SK-N-SH (cell line): Measurements from ENCODE around the gene PHF21B.

Experiments
- ELF1 ChIP-seq: IDR thresholded peaks from 2 replicates; pipeline ENCODE4 v1.4.0; 2012
- EZH2phosphoT487 ChIP-seq: fragments of 200-600 bp; sonication (generic); IDR thresholded peaks from 2 replicates; pipeline ENCODE4 v1.6.1; 2017; ENCODE audit warnings: low read depth, mixed run types, mild to moderate bottlenecking, antibody characterized with exemption, moderate library complexity, borderline replicate concordance
- FOXJ3 ChIP-seq: sonication (generic); formaldehyde crosslinking; IDR thresholded peaks from 2 replicates; pipeline ENCODE4 v1.5.1; 2020; ENCODE audit warnings: mild to moderate bottlenecking, missing genetic modification reagents
- FOXM1 ChIP-seq: IDR thresholded peaks from 2 replicates; pipeline ENCODE4 v1.4.0; 2012; ENCODE audit warnings: low read depth, mild to moderate bottlenecking
- GATA2 ChIP-seq: sonication (generic); formaldehyde crosslinking; IDR thresholded peaks from 2 replicates; pipeline ENCODE4 v1.5.0; 2020; ENCODE audit warnings: mild to moderate bottlenecking, missing genetic modification reagents
- NFIC ChIP-seq: IDR thresholded peaks from 2 replicates; pipeline ENCODE4 v1.4.0; 2012; ENCODE audit warnings: borderline replicate concordance
- POLR2AphosphoS5 ChIP-seq: IDR thresholded peaks from 2 replicates; pipeline ENCODE4 v1.6.1; 2012; ENCODE audit warnings: low read depth, low read length
- RAD21 ChIP-seq: IDR thresholded peaks from 2 replicates; pipeline ENCODE4 v1.6.1; 2012; ENCODE audit warnings: mild to moderate bottlenecking, low read length
- RCOR1 ChIP-seq: fragments of 150-350 bp; IDR thresholded peaks from 2 replicates; pipeline ENCODE4 v1.6.1; 2017; ENCODE audit warnings: antibody characterized with exemption, low read length
- TEAD4 ChIP-seq: IDR thresholded peaks from 2 replicates; pipeline ENCODE4 v1.4.0; 2012; ENCODE audit warnings: mild to moderate bottlenecking, borderline replicate concordance; ENCODE audit not compliant: insufficient read depth
- TF ChIP-seq, protein P1 (sequence below): fragments of 200-600 bp; sonication (generic); IDR thresholded peaks from 2 replicates; pipeline ENCODE4 v1.6.1; 2017; ENCODE audit warnings: antibody characterized with exemption, mild to moderate bottlenecking, moderate library complexity
- TF ChIP-seq, protein P2 (sequence below): IDR thresholded peaks from 2 replicates; pipeline ENCODE4 v1.4.0; 2012; ENCODE audit warnings: low read depth
- TF ChIP-seq, protein P3 (sequence below): fragments of 150-350 bp; IDR thresholded peaks from 2 replicates; pipeline ENCODE4 v1.6.1; 2017; ENCODE audit warnings: antibody characterized with exemption, low read length, low read depth, borderline replicate concordance

DNA sequence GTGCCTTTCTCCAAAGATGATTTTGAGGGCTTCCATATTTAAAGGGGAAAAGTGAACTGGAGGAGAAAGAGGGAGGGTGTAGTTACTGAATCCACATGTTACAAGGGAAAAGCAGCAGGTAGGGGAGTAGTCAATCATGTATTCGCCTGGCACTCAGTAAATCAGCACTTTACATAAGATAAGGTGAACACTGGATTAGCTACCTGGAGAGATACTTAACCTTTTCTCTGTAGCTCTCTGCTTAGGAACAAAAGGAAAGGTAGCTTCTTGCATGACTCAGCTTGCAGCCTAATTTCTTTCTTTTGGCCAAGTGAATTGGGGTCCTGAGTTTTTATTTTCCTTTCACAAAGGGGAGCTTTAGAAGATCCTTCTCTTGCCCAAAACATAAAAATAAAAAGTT, 43.3 kb upstream of the PHF21B start:
- TF ChIP-seq, protein P1, sequence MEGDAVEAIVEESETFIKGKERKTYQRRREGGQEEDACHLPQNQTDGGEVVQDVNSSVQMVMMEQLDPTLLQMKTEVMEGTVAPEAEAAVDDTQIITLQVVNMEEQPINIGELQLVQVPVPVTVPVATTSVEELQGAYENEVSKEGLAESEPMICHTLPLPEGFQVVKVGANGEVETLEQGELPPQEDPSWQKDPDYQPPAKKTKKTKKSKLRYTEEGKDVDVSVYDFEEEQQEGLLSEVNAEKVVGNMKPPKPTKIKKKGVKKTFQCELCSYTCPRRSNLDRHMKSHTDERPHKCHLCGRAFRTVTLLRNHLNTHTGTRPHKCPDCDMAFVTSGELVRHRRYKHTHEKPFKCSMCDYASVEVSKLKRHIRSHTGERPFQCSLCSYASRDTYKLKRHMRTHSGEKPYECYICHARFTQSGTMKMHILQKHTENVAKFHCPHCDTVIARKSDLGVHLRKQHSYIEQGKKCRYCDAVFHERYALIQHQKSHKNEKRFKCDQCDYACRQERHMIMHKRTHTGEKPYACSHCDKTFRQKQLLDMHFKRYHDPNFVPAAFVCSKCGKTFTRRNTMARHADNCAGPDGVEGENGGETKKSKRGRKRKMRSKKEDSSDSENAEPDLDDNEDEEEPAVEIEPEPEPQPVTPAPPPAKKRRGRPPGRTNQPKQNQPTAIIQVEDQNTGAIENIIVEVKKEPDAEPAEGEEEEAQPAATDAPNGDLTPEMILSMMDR: no peak
- TF ChIP-seq ELF1 (no peak), TEAD4 (no peak), GATA2 (CRISPR knock-in tag) (no peak), EZH2phosphoT487 (no peak), FOXJ3 (CRISPR knock-in tag) (no peak), NFIC (no peak), FOXM1 (no peak), RAD21 (no peak), RCOR1 (no peak), POLR2AphosphoS5 (no peak)
- TF ChIP-seq, protein P2, sequence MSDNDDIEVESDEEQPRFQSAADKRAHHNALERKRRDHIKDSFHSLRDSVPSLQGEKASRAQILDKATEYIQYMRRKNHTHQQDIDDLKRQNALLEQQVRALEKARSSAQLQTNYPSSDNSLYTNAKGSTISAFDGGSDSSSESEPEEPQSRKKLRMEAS: no peak
- TF ChIP-seq, protein P3, sequence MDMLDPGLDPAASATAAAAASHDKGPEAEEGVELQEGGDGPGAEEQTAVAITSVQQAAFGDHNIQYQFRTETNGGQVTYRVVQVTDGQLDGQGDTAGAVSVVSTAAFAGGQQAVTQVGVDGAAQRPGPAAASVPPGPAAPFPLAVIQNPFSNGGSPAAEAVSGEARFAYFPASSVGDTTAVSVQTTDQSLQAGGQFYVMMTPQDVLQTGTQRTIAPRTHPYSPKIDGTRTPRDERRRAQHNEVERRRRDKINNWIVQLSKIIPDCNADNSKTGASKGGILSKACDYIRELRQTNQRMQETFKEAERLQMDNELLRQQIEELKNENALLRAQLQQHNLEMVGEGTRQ: no peak
